Myometrial cell (primary cell): ENCODE measurements around the gene ACAP1. TPM values are rescaled to one million over a fixed set of nuclear protein-coding genes. Genes with fewer than 3 reads are reported as not detected.

ENCODE experiments used
- total RNA-seq: library from RNA; depleted of rRNA; stranded (reverse); fragments of >200 nt; gene quantifications from 2 replicates; pipeline ENCODE4 v1.2.3, GENCODE V29; 2015

Gene ACAP1, protein sequence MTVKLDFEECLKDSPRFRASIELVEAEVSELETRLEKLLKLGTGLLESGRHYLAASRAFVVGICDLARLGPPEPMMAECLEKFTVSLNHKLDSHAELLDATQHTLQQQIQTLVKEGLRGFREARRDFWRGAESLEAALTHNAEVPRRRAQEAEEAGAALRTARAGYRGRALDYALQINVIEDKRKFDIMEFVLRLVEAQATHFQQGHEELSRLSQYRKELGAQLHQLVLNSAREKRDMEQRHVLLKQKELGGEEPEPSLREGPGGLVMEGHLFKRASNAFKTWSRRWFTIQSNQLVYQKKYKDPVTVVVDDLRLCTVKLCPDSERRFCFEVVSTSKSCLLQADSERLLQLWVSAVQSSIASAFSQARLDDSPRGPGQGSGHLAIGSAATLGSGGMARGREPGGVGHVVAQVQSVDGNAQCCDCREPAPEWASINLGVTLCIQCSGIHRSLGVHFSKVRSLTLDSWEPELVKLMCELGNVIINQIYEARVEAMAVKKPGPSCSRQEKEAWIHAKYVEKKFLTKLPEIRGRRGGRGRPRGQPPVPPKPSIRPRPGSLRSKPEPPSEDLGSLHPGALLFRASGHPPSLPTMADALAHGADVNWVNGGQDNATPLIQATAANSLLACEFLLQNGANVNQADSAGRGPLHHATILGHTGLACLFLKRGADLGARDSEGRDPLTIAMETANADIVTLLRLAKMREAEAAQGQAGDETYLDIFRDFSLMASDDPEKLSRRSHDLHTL
- total RNA-seq: 0.71 and 2.3 TPM in 2 replicates

GRCh38 chr17:7336240-7337175 is at the start of gene ACAP1:
TSS of gene ACAP1 (plus strand) at chr17:7336529. CDS start at chr17:7336735, 206 bp downstream.

GRCh38 chr17:7294614-7295153 is 41.6 kb upstream of the ACAP1 start, which contains the start of gene YBX2:
TSS of gene YBX2 (minus strand) at chr17:7294639. CDS start at chr17:7294500, 139 bp downstream.

DNA sequence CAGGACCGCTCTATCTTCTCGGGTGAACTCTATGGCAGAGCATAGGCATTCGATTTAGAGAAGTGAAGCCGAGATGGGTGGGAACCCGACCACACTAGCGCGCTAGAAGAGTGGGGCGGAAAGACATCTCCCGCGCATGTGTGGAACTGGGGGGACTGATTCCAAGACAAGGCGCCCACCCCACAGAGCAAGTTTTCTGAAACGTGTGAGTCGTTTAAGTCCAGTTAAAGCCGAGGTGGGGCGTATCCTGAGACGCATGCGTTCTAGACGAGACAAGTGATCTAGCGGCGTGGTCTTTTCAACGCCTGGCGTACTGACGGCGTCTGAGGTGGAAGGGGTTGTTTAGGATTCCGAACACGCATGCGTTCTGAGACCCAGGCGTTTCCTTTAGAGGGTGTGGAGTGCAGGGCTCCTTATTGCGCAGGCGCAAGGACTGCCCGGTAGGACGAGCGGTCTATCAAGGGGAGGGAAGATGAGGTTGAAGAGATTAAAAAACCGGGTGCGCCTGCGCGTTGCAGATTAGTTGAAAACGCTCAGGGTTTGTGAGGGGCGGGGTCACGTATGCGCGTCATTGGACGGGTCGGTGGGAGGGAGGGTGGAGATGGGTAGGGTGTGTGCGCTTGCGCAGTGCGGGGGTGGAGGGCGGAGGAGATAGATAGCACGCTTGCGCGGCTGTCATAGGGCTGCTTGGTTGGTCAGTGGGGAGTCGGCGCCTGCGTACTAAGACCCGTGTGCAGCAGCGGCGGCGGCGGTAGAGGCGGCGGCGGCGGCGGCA is 29.2 kb upstream of the ACAP1 start, which contains the start of gene EIF5A:
Gene EIF5A (plus strand): TSS at position 718 of the 775 bp plus-strand sequence. CDS start 2,008 bp downstream, outside the sequence.

DNA sequence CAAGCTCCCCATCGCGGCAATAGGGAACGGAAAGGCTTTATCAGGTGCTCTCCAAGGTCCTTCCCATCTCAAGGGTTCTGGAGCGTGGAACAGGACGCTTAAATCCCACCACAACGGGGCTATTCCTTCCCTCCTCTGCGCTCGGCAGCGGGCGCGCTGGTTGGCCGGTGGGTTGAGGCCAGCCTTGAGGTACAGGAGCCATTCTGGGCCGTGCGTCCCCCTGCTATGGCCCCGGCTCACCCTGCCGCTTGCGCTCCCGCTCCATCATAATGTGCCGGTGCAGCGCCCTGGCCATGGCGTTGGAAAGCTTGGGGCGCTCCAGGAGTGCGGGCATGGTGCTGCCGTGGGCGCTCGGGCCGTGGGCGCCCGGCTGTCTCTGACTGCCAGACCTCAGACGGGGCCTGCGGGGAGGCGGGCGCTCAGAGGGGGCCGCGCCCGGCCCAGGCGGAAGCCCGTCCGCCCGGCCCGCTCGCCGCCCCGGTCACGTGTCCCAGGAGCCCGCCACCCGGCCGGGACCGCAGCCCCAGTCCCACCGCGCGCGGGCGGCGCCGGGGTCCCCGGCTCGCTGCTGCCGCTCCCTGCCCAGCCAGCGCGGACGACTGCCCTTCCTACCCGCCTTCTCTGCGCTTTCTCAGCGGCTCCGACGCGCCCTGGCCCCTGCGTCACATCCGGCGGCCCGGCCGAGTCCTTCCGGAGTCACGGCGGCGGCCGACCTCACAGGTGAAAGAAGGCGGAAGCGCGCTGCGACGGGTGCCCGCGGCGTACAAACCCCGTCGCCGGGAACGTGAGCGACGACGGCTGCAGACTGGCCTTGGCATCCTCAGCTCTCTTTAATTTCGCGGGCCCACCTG is 21.4 kb upstream of the ACAP1 start, which contains the start of gene GPS2:
Gene GPS2 (minus strand): TSS at position 642 of the 851 bp plus-strand sequence. CDS start 308 bp downstream, at position 334.

GRCh38 chr17:7328840-7329373 is 7.4 kb upstream of the ACAP1 start, which contains the start of gene NEURL4:
TSS of gene NEURL4 (minus strand) at chr17:7329335. CDS start at chr17:7329312, 23 bp downstream.

DNA sequence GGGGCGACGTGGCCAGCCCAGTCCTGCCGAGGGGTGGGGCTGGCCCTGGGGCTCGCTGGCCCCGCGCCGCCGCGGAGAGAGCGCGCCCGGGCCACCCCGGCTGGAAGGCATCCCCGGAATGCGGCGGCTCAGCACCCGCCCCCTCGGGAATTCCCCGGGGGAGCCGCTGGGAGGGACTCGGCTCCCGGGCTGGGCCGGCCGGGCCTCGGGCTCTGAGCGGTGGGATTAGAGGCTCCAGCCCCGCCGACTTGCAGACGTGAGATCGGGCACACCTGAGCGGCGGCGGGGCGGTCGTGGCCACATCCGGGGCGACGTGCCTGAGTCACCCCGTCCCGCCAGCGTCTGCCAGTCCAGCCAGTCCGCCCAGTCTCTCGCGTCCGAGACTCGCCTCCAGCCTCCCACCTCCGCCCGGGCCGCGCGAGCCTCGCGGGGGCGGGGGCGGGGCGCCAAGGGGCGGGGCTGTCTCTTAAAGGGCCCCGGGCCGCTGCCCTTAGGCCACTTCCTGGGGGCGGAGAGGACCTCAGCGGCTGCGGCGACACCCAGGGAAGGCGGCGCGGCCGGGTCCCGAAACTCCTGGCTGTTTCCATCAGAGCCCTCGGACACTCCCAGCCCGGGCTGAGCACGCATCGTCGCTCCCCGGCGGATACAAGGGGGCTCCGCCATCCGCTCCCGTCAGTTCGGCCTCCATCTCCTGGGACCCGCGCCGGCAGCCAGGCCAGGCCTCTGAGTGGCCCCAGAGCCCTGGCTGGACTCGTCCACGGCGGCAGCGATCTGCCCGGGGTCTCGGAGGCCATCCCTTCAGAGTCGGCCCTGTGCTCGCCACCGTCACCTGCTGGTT is 15.6 kb downstream of the ACAP1 start, which contains the start of gene KCTD11:
Gene KCTD11 (plus strand): TSS at position 498 of the 838 bp plus-strand sequence.

GRCh38 chr17:7355053-7355452 is 18.7 kb downstream of the ACAP1 start, which contains the start of gene TMEM95:
TSS of gene TMEM95 (plus strand) at chr17:7355156. CDS start at chr17:7355205, 49 bp downstream.

GRCh38 chr17:7380855-7381683 is 44.7 kb downstream of the ACAP1 start, which contains the start of gene TNK1:
TSS of gene TNK1 (plus strand) at chr17:7381089. CDS start at chr17:7382927, 1,838 bp downstream.

DNA sequence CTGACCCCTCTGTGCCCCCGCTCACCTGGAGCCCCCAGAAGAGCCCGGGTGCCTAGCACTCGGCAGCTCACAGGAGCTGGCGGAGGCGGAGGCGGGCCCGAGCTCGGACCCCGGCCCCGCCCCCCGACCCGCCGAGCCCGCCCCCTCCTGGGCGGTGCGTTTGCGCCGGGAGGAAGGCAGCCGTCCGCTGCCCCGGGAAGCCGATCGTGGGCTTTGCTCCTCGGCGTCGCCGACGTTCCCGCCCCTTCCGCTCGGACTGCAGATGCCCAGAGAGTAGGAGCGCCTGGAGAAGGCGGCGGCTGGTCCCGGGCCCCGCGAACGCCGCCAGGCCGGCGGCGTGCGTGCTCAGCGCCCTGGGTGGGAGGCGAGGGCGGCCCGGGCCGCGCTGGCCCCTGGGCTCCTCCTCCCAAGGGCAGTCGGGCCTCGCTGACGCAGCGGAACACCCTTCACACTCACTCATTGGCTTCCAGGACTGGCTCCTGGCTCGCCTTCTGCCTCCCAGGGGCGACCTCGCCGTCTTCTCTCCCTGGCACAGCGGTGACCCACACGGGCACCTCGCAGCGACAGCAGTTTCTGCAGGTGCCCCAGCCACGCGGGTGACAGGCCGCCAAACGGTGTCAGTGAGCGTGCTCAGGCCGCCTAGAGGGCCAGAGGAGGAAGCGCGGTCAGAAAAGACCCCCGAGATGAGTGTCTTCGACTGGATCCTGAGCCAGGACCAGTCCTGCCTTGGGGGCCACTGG is 58.3 kb downstream of the ACAP1 start, which contains the start of gene PLSCR3:
Gene PLSCR3 (minus strand): TSS at position 74 of the 740 bp plus-strand sequence. CDS start 415 bp downstream, outside the sequence.

Other genes with a start within 250 kb of the ACAP1 start
- not detected in 2 replicates for gene ASGR2, start 221.7 kb upstream of the ACAP1 start, total RNA-seq
- gene ASGR1, start 157.2 kb upstream of the ACAP1 start, total RNA-seq: 3.5 TPM in 1 of 2 replicates, not detected in the other
- gene DLG4, start 116.7 kb upstream of the ACAP1 start, total RNA-seq: 13.3 and 14.0 TPM in 2 replicates
- 227 and 236 TPM in 2 replicates for gene ACADVL, start 116.6 kb upstream of the ACAP1 start, total RNA-seq
- gene DVL2, start 102.0 kb upstream of the ACAP1 start, total RNA-seq: 57.9 and 59.5 TPM in 2 replicates
- 31.1 and 86.7 TPM in 2 replicates for gene PHF23, start 97.1 kb upstream of the ACAP1 start, total RNA-seq
- gene GABARAP, start 94.1 kb upstream of the ACAP1 start, total RNA-seq: 153 and 283 TPM in 2 replicates
- gene CTDNEP1, start 84.8 kb upstream of the ACAP1 start, total RNA-seq: 45.3 and 48.7 TPM in 2 replicates
- 38.6 and 43.2 TPM in 2 replicates for gene ELP5, start 84.3 kb upstream of the ACAP1 start, total RNA-seq
- 60.3 and 62.3 TPM in 2 replicates for gene CLDN7, start 74.1 kb upstream of the ACAP1 start, total RNA-seq
- not detected in 2 replicates for gene SLC2A4, start 54.8 kb upstream of the ACAP1 start, total RNA-seq
- gene YBX2, start 41.9 kb upstream of the ACAP1 start, total RNA-seq: not detected in 2 replicates
- gene EIF5A, start 28.9 kb upstream of the ACAP1 start, total RNA-seq: 986 and 1,002 TPM in 2 replicates
- gene GPS2, start 21.2 kb upstream of the ACAP1 start, total RNA-seq: 68.2 and 94.6 TPM in 2 replicates
- 9.2 and 11.7 TPM in 2 replicates for gene NEURL4, start 7.2 kb upstream of the ACAP1 start, total RNA-seq
- 15.6 and 17.5 TPM in 2 replicates for gene KCTD11, start 15.6 kb downstream of the ACAP1 start, total RNA-seq
- gene TMEM95, start 18.6 kb downstream of the ACAP1 start, total RNA-seq: not detected in 2 replicates
- gene TNK1, start 44.6 kb downstream of the ACAP1 start, total RNA-seq: 0.18 and 0.29 TPM in 2 replicates
- 60.4 and 85.3 TPM in 2 replicates for gene PLSCR3, start 58.0 kb downstream of the ACAP1 start, total RNA-seq
- gene TMEM256, start 67.6 kb downstream of the ACAP1 start, total RNA-seq: 160 and 240 TPM in 2 replicates
- gene NLGN2, start 71.3 kb downstream of the ACAP1 start, total RNA-seq: 18.3 and 20.2 TPM in 2 replicates
- not detected in 2 replicates for gene SPEM1, start 83.8 kb downstream of the ACAP1 start, total RNA-seq
- gene SPEM2, start 89.1 kb downstream of the ACAP1 start, total RNA-seq: not detected in 2 replicates
- not detected in 2 replicates for gene SPEM3, start 92.3 kb downstream of the ACAP1 start, total RNA-seq
- gene TMEM102, start 98.9 kb downstream of the ACAP1 start, total RNA-seq: 1.7 and 3.4 TPM in 2 replicates
- gene FGF11, start 103.0 kb downstream of the ACAP1 start, total RNA-seq: 0.29 and 1.1 TPM in 2 replicates
- gene CHRNB1, start 108.5 kb downstream of the ACAP1 start, total RNA-seq: 3.5 and 7.1 TPM in 2 replicates
- gene ZBTB4, start 143.1 kb downstream of the ACAP1 start, total RNA-seq: 23.2 and 24.2 TPM in 2 replicates
- not detected in 2 replicates for gene SLC35G6, start 144.9 kb downstream of the ACAP1 start, total RNA-seq
- 44.7 and 56.2 TPM in 2 replicates for gene POLR2A, start 147.8 kb downstream of the ACAP1 start, total RNA-seq
- 30.6 and 36.5 TPM in 2 replicates for gene TNFSF12, start 212.5 kb downstream of the ACAP1 start, total RNA-seq
- 0.53 and 6.1 TPM in 2 replicates for gene TNFSF13, start 222.2 kb downstream of the ACAP1 start, total RNA-seq
- 71.2 and 76.1 TPM in 2 replicates for gene SENP3, start 225.4 kb downstream of the ACAP1 start, total RNA-seq
- gene CD68, start 243.1 kb downstream of the ACAP1 start, total RNA-seq: 47.6 and 49.6 TPM in 2 replicates
- 280 and 394 TPM in 2 replicates for gene MPDU1, start 247.3 kb downstream of the ACAP1 start, total RNA-seq